OCI-LY3 (cell line): ENCODE data around the gene LIMA1.

Experiments
- CTCF ChIP-seq: fragments of 200-600, 300-600 bp; sonication (generic); IDR thresholded peaks from 2 replicates; pipeline ENCODE4 v1.5.1; 2014; ENCODE audit warnings: antibody characterized with exemption, low read length, low read depth
- EZH2phosphoT487 ChIP-seq: fragments of 200-600 bp; shearing (Covaris generic); IDR thresholded peaks from 2 replicates; pipeline ENCODE4 v1.6.1; 2018; ENCODE audit warnings: antibody characterized with exemption, mixed run types, low read depth

GRCh38 chr12:50207424-50207823 lies 75.9 kb downstream of the LIMA1 start:
- TF ChIP-seq CTCF (no peak), EZH2phosphoT487 (no peak)
